Left hindlimb (tissue), 1 donor: Measurements from ENCODE around the gene MESP2.

Source experiments
- DNase-seq: peaks from one replicate; pipeline ENCODE4 v3.0.0-alpha.2; 2018

MESP2 gene

GRCh38 chr15:89776274-89777072 is at the start of gene MESP2:
MESP2 (plus strand) TSS chr15:89776332; CDS start chr15:89776358, 26 bp downstream.
- peak; percentile 89 for DNase-seq

DNA sequence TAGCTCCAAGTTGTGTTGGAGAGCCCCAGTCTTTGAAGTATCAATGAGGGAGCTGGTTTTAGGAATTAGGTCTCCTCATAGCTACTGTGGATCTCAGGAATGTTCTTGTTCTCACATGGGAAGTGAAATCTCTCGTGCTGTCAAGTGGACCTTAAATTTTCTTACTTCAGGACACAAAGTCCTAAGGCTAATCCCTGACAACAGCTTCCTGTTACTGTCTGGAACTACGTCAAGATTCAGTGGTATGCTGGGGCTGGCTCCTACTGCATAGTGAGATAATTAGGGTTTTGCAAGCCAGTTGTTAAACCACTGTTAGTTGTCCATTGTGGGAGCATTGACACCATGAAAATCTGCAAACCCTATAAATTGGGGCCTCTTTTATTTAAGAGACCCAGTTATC is 47.9 kb upstream of the MESP2 start:
- DNase-seq: no peak

DNA sequence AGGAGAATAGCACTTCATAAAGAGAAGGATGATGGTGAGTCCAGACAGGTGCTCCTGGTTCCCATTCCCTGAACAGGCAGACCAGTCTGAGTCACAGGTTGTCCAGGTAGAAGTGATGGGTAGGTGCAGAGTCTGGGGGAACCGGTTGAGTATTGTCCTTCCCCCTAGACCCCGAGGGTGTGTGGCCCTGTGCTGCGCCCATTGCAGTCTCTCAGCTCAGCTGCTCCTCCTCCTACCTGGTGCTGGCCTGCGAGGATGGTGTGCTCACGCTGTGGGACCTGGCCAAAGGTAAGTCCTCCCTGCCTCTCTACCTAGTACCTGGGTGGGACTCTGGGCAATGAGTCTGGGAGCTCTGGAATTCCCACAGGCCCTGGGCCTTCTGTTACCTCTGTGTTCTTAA is 44.9 kb upstream of the MESP2 start:
- DNase-seq: no peak

DNA sequence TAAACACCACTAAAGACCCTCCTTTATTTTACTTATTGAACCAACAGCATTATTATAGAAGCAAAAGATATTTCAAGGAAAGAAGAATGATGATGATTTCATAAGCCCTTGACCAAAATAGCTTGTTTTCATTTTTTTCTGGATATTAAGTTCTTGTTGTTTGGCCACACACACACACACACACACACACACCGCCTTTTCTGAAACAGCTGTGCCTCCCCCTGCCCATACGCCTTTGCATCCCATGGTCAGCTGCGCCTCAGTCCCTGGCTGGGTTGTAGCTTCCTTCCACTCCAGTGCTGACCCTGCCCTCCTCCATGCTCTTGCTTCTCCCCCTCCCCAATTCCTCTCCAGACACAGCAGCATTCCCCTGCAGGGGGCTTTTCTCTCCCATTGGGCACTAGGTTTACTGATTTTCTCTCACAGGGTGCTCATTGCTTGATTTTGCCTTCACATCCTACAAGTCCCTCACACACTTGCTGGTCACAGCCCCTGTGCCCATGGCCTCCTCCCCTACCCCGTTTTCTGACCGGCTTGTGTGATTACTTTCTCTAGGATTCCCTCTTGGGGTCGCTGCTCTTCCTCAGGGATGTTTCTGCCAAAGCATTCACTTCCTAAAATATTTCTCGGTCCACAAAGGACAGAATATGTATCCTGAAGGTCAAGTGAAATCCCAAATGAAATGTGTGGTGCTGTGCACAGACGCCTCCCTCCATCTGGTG is 43.5 kb upstream of the MESP2 start:
- DNase-seq: no peak

DNA sequence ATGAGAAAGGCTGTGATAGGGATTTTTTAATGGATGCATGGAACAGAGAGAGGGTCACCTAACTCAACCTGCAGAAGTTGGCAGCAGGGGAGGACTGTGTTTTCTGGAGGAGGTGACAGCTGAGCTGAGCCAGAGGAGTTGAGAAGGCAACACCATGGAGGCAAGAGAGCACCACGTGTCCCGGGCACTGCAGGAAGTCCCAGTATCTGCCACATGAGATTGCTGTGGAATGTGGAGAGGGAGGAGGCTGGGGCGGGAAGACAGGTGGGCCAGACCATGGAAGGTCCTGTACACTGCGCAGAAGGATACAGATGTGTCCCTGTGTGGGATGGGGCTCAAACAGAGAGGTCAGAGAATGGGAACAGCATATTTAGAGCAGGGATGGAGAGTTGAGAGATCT is 40.4 kb upstream of the MESP2 start:
- DNase-seq: no peak

- DNase-seq: no peak
Measured at GRCh38 chr15:89740137-89740536, 36.0 kb upstream of the MESP2 start.

DNA sequence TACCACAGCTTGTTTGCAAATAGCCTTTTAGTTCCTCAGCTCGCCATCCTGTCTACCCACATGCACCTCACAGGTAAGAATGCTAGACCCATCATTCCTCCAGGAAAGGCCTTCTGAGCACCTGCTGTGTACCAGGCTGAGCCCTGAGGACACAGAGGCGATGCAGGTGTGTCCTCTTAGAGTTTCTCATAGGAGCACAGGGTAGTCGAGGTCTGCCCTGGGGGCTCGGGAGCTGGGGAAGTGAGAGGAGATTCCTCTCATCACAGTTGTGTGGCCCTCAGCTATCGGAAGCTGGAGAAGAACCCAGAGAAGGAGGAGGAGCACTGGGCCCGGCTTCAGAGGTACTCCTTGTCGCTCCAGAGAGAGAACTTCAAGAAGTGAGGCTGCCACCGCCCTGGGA is 33.1 kb upstream of the MESP2 start:
- no peak for DNase-seq

DNA sequence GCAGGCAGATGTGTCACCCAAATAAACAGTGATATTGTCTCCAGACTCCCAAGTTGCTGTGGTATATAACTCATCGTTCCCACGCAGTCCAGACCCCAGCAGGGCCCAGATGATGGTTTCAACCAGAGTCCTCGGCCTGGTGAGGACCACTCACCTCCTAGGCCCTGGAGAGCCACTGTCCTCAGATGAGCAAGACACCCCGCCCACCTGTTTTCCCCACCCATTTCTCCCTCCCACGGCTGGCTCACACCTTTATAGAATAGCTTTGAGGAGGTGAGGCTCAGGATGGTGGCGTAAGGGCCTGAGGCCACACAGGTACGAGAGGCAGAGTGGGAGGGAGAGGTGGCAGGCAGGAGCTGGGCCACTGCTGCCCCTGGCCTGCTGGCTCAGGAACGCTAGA is 32.5 kb upstream of the MESP2 start:
- DNase-seq: no peak

GRCh38 chr15:89745131-89745530 is 31.0 kb upstream of the MESP2 start:
- no peak for DNase-seq

- DNase-seq: no peak
Measured at GRCh38 chr15:89745768-89746167, 30.4 kb upstream of the MESP2 start.

DNA sequence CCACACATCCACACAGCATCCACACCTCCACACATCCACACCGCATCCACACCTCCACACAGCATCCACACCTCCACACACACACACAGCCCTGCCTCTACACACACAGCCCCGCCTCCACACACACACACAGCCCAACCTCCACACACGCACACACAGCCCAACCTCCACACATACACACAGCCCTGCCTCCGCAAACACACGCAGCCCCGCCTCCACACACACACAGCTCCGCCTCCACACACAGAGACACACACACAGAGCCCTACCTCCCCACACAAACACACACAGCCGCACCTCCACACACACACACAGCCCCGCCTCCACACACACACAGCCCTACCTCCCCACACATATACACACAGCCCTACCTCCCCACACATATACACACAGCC is 29.7 kb upstream of the MESP2 start:
- no peak for DNase-seq

GRCh38 chr15:89747708-89748682 is 28.1 kb upstream of the MESP2 start:
- DNase-seq: no peak

- no peak for DNase-seq
Measured at GRCh38 chr15:89749054-89749453, 27.1 kb upstream of the MESP2 start.

DNA sequence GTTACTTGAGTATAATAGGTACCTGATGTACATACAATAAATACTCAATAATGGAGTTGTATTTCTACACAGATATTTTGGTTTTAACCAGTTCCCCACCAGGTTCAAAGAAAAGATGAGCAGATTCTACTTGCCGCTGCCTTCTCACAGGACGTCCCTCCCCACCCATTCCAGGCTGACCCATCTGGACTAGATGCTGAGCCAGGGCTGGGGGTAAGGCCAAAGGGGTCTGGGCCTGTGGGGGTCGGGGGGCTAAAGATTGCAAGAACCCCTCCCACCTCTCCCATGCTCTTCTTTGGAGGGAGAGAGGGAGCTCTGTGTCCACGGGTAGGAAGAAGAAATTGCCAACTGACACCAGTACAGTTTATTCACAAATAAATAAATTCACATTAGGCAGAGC is 26.6 kb upstream of the MESP2 start:
- DNase-seq: no peak

DNA sequence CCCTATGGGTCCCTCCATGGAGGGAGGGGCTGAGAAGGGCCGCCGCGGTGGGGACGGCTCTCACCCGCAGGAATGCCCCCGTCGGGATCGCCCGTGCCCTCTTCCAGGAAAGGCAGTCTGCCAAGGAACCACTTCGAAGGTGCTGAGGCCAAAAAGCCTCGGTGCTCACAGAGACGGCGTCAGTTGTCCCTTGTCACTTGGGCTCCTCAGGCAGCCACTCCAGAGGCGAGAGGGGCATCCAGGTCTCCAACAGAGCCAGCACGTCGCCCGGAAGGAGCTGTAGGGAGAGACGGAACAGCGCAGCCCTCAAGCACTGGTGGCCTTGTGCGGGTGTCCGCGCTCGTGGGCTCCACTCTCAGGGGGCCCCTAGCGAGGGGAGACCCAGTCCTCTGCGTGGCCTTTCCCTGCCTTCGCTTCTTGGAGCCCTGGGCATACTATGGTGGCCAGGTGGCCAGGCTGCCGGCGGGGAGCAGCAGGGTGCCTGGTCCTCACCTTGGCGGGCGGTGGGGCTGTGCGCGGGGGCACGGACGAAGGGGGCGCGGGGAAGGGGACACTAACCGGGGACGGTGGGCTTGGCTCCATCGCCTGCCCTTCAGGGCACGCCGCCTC is 26.1 kb upstream of the MESP2 start:
- no peak for DNase-seq

DNA sequence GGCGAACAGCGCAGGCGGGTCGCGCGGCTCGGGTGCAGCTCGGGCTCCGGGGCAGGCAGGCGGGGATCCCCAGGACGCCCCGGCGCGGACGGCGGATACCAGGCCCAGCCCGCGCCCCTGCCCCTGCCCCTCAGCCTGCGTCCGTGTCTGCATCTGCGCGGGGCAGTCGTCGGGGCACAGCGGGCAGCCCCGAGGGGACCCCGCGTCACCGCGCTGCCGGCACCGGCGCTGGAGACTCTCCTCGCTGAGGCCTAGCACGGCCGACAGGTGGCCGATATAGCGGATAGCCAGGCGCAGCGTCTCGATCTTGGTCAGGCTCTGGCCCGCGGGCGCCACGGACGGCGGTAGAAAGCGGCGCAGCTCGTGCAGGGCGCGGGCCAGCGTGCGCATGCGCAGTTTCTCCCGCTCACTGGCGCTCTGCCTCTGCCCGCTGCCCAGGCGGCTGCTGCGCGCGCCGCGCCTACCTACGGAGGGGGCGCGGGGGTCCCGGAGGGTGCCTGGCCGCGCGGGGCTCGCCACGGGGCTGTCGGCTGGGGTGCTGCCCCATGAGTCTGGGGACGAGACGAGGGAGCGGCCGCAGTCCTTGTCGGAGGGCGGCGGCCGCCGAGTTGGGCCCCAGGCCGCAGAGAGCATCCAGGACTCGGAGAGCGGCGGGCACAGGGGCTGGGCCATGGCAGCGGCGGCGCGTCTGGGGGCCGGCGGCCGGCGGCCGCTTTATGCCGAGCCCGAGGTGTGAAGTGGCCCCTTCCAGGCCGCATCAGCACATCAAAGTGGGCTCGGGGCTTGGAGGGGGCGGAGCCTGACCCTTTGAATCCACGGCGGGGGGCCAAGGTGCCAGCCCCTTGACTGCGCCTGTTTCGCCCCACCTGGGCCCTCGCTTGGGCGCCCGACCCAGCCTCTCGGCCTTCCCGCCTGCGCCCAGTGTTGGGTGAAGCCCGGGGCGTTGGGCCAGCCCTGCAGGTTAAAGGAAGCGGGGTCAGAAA is 25.3 kb upstream of the MESP2 start, which contains the start of gene MESP1:
MESP1 (minus strand) TSS at position 690 of the 983 bp plus-strand sequence; CDS start at position 672, 18 bp downstream.
- peak; percentile 92 for DNase-seq

DNA sequence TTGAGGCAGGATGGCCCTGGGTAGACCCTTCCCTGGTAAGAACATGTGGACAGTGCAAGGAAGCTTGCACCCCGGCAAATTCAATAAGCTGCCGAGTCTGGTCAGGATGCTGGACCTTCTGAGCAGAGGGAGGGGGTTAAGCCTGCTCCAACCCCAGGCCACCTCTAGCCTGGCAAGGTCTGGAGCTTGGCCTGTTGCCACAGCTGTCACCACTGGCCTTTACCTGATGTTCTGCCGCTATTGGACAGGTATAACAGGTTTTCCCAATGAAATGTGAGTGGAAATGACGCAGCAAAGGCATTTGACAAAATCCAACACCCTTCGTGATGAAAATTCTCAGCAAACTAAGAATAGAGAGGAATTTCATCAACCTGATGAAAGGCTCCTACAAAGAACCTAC is 24.4 kb upstream of the MESP2 start:
- DNase-seq: no peak

- no peak for DNase-seq
Measured at GRCh38 chr15:89753855-89754254, 22.3 kb upstream of the MESP2 start.

GRCh38 chr15:89754361-89755154 is 21.6 kb upstream of the MESP2 start:
- DNase-seq: no peak

GRCh38 chr15:89755701-89756100 is 20.4 kb upstream of the MESP2 start:
- no peak for DNase-seq
